HG02840 (cell line): ENCODE data around the gene NRF1.
"Not testable (repeated sequence)": the region's sequence is repeated elsewhere in the genome, so short reads cannot be mapped to it uniquely, and the experiment has no call there.

Experiments
- ATAC-seq: cut with Tn5 transposase; IDR thresholded peaks from one replicate; pipeline ENCODE4 v1.9.1; 2021; ENCODE audit warnings: mild to moderate bottlenecking, moderate library complexity, moderate number of reproducible peaks; ENCODE audit not compliant: unreplicated experiment, low FRiP score

NRF1 gene

DNA sequence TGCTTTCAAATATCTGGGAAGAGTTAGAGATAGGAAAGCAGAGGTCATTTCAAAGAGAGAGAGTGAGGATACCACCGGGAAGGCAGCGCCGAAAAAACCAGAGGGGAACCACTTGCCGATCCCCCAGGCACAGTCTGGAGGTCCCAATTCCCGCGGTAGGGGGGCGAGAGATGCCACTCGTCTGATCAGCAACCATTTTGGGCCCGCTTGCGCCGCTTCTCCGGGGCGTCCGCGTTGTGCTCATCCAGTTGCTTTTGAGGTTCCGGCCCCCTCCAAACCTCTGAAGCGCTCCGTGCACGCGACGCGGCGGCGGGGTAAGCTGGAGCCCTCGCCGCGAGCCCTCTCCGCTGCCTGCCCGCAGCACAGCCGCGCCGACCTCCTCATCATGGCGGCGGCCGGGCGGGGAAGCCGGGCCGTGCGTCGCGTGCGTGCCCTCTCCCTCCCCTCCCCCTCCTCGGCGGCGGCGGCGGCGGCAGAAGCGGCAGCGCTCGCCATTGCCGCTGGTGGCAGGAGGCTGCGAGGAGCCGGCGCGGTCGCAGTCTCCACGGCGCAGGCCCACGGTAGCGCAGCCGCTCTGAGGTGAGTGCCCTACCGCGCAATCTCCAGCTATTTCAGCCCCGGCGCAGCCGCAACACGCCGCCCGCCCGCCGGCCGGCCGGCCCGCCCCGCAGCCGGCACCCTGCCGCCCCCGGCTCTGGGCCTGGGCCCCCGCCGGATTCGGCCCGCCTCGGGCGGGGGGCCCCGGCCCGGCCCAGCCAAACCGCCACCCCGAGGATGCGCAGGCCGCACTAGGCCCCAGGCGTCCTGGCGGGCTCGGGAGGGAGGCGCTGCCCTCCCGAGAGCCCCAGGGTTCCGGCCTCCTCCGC lies at the start of gene NRF1:
Gene NRF1, plus strand, starts transcription at position 475 of the 866 bp plus-strand sequence. CDS start 45,632 bp downstream, outside the sequence.
- peak; percentile 77 for ATAC-seq

DNA sequence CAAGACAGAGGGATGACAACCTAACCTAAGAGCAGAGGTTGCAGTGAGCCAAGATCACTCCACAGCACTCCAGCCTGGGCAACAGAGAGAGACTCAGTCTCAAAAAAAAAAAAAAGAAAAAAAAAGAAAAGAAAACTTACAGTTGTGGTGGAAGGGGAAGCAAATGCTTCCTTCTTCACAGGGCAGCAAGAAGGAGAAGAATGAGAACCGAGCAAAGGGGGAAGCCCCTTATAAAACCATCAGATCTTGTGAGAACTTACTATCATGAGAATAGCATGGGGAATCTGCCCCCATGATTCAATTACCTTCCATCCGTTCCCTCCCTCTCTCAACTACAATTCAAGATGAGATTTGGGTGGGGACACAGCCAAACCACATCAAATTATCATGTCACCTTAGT lies 45.2 kb upstream of the NRF1 start:
- ATAC-seq: not testable (repeated sequence)

DNA sequence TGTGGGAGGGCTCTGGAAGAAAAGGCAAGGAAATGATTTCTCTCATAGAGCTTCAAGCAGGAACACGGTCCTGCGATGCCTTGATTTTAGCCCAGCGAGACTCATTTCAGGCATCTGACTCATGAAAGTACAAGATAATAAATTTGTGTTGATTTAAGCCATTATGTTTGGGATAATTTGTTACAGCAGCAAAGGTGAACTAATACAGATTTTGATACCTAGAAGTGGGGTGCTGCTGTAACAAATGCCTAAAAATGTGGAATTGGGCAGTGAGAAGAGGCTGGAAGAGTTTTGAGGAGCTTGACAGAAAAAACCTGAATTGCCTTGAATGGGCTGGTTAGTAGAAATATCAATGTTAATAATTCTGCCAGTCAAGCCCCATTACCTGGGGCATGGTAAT lies 44.1 kb upstream of the NRF1 start:
- no peak for ATAC-seq

DNA sequence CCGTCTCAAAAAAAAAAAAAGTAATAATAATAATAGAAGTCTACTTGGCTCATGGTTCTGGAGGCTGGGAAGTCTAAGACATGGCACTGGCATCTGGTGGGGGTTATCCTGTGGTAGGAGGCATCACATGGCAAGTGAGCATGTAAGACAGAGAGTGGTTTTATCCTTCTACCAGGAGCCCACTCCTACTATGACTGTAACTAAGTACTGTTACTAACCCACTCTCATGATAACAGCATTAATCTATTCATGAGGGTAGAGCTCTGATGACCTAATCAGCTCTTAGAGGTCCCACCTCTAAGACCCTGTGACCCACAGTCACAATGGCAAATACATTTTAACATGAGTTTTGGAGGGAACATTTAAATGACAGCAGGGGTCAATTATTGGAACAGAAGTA lies 43.3 kb upstream of the NRF1 start:
- no peak for ATAC-seq

DNA sequence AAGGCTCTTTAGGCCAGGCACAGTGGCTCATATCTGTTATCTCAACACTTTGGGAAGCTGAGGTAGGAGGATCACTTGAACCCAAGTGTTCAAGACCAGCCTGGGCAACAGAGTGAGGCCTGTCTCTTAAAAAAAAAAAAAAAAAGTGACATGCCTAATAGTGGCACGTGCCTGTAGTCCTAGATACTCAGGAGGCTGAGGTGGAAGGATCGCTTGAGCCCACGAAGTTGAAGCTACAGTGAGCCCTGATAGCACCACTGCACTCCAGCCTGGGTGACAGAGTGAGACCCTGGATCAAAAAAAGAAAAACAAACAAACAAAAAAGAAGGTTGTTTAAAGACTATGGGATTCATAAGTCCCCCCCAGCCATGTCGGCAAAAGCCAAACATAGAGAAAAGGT lies 42.2 kb upstream of the NRF1 start:
- ATAC-seq: no peak

DNA sequence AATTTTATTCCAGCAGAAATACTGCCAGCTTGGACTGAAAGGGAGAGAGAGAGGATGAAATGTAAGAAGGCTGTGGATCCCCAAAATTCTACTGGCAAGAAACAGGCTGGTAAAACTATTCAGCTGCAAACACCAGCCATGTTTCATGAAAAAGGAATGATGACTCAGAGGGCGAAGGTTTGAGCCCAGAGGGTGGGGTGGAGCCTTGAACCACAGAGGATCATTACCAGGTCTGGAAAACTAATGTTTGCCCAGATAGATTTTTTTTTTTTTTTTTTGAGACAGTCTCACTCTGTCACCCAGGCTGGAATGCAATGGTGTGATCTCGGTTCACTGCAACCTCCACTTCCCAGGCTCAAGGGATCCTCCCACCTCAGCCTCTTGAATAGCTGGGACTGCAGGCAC lies 41.7 kb upstream of the NRF1 start:
- ATAC-seq: no peak

DNA sequence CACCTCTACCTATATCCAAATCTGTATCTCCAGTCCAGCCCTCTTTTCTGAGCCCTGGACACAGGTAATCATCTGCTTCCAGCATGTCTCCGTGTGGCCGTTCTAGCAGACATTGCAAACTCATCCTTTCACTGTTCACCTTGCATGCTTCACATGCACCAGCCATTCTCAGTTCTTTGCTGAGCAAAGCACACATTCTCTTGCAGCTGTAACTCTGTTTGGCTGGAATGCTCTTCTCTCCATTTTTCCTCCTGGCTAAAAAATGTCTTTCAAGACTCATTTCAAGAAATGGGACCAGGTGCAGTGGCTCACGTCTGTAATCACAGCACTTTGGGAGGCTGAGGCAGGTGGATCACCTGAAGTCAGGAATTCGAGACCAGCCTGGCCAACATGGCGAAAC lies 40.3 kb upstream of the NRF1 start:
- ATAC-seq: no peak

DNA sequence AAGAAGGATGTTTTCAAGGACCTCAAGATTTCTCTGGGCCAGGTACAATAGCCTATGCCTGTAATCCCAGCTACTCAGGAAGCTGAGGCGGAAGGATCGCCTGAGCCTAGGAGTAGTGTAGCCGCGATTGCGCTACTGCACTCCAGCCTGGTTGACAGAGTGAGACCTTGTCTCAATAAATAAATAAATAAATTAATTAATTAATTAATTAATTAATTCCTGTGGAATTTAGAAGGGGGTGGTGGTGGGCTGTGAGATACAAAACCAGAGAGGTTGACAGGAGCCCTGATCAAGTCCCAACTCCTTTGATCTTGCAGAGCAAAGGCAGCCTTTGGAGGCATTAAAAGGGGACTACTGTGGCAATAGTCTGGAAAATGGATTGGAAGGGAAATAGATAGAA lies 39.3 kb upstream of the NRF1 start:
- ATAC-seq: no peak

DNA sequence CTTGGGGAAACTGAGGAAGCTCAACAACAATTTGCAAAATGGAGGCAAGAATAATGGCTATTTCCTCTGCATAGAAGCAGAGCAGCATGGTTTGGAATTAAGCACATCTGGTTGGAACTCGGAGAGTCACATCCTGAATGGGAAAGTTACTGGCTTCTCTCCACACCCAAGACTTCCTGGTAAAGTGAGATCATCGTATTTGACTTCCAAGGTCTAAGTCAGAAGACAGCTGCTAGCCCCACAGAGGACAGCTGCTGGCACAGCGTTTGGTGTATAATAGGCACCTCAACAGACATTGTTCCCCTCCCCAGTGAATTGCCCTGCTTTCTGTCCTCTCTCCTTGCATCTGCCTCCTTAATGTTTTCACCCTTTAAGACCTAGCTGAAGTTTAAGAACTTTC lies 37.0 kb upstream of the NRF1 start:
- no peak for ATAC-seq

DNA sequence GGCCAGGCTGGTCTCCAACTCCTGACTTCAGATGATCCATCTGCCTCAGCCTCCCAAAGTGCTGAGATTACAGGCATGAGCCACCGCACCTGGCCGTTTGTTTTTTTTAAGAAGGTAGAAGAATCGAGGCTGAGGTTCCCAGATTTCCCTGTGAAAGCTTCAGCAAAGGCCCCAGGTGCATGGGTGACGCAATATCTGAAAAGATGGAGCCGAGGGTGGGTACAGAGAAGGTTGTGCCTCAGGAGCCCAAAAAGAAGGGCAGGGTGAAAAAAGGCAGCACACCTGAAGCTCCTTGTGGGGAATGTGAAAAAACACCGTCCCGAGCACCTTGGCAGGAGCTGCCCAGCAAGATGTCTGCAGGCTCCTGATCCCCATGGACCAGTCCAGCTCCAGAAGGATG lies 35.8 kb upstream of the NRF1 start:
- ATAC-seq: no peak

DNA sequence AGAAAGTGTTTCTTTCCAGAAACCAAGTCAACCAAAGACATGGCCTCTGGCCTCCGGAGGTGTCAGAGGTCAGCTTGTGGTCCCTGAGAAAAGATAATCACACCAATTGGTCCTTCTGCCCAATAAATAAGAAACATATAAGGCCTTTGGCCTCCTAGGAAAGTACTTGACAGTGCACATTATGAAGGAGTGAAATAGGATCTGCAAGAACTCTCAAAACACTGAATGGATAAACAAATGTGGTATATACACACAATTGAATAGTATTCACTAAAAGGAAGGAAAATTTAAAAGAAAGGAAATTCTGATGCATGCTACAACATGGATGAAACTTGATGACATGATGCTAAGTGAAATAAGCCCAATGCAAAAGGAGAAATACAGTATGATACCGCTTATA lies 35.4 kb upstream of the NRF1 start:
- ATAC-seq: no peak

DNA sequence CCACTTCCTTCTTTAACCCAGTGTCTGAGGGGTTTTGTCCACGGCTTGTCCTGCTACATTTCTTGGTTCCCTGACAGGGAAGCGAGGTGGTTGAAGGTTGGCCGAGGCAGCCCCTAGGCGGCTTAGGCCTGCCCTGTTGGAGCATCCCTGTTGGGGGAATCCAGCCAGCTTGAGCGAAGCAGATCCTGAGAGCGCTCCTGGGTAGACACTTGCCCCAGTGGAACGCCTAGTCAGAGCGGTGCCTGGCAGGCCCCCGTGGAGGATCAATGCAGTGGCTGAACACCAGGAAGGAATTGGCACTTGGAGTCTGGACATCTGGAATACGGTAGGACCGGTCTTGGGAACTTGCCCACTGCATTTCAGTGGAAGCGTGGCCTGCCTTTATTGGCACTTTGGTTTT lies 32.7 kb upstream of the NRF1 start:
- no peak for ATAC-seq

DNA sequence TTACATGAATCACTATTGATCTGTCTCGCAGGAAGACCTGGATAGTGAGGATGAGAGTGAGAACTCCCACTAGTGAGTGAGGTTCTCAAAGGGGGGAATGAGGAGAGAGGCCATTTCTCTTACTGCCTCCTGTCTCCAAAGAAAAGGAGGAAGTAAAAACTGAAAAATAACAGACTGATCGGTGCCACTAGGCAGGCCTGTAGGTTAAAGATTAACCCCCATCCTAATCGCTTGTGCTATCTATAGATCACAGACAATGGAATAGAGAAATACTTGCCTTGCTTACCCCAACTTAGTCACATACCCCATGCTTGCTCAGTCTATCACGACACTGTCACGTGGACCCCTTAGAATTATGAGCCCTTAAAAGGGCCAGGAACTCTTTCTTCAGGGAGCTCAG lies 25.3 kb upstream of the NRF1 start:
- not testable (repeated sequence) for ATAC-seq

DNA sequence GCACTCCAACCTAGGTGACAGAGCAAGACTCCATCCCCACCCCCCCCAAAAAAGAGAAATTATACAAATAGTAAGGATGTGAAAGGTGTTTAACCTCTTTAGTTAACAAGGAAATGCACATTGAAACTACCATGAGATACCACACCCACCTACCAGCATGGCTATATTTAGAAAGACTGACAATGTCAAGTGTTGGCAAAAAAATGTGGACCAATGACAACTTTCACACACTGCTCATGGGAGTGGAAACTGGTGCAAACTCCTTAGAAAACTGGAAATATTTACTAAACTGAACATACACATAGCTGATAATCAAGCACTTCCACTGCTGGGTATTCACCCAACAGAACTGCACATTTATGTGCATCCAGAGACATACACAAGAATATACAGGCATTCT lies 23.3 kb upstream of the NRF1 start:
- ATAC-seq: no peak

DNA sequence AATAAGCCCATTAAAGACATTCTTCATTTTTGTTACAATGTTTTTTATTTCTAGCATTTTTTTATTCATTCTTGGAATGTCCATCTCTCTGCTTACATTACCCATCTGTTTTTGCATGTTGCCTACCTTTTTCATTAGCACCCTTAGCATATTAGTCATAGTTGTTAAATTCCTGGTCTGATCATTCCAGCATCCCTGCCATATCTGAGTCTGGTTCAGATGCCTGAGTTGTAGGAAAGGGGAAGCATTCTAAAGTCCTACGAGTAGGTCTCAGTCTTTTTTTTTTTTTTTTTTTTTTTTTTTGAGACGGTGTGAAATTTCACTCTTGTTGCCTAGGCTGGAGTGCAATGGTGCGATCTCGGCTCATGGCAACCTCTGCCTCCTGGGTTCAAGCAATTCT lies 19.7 kb upstream of the NRF1 start:
- ATAC-seq: no peak

DNA sequence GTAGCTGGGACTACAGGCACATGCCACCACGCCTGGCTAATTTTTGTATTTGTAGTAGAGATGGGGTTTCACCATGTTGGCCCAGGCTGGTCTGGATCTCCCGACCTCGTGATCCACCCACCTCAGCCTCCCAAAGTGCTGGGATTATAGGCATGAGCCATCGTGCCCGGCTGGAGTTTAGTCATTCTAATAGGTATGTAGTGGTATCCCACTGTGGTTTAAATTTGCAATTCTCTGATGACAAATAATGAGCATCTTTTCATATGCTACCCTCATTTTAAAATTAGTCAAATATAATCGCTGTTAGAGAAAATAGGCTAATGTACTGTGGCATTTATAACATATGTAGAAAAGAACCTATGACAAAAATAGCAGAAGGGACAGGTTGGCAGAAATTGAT lies 15.1 kb upstream of the NRF1 start:
- ATAC-seq: not testable (repeated sequence)

DNA sequence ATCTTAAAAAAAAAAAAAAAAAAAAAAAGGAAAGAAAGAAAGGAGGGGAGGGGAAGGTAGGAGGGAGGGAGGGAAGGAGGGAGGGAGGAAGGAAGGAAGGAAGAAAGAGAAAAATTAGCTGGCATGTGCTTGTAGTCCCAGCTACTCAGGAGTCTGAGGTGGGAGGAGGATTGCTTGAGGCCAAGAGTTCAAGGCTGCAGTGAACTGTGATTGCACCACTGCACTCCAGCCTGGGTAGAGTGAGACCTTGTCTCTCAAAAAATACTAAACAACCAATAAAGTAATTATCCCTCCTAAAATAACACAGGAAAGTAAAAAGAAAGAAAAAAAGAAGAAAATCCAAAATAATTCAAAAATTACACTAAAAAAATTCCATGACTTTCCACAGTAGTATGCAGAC lies 13.8 kb upstream of the NRF1 start:
- no peak for ATAC-seq

DNA sequence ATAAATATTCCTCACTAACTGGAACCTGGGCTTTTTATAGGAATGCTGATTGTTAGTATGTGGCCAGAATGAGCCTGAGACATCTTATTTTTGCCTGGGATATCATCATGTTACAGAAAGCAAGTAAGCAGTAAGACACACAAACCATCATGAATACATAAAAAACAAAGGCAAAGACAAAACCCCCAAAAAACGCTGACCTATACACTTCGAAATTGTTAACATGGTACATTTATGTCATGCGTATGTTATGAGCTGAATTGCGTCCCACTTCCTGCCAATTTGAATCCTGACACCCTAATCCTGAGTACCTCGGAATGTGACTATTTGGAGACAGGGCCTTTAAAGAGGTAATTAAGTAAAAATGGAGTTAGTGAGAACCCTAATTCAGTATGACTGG lies 12.3 kb upstream of the NRF1 start:
- no peak for ATAC-seq

DNA sequence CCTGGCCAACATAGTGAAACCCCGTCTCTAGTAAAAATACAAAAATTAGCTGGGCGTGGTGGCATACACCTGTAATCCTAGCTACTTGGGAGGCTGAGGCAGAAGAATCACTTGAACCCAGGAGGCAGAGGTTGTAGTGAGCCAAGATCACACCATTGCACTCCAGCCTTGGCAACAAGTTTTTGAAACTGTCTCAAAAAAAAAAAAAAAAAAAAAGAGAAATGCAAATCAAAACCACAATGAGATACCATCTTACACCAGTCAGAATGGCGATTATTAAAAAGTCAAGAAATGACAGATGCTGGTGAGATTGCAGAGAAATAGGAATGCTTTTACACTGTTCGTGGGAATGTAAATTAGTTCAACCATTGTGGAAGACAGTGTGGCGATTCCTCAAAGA lies 7.9 kb upstream of the NRF1 start:
- ATAC-seq: not testable (repeated sequence)

DNA sequence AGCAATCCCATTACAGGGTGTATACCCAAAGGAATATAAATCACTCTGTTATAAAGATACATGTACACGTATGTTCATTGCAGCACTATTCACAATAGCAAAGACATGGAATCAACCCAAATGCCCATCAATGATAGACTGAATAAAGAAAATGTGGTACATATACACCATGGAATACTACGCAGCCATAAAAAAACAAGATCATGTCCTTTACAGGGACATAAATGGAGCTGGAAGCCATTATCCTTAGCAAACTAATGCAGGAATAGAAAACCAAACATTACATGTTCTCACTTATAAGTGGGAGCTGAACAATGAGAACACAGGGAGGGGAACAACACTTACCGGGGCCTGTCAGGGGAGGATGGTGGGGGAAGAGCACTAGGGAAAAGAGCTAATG lies 7.5 kb upstream of the NRF1 start:
- not testable (repeated sequence) for ATAC-seq

DNA sequence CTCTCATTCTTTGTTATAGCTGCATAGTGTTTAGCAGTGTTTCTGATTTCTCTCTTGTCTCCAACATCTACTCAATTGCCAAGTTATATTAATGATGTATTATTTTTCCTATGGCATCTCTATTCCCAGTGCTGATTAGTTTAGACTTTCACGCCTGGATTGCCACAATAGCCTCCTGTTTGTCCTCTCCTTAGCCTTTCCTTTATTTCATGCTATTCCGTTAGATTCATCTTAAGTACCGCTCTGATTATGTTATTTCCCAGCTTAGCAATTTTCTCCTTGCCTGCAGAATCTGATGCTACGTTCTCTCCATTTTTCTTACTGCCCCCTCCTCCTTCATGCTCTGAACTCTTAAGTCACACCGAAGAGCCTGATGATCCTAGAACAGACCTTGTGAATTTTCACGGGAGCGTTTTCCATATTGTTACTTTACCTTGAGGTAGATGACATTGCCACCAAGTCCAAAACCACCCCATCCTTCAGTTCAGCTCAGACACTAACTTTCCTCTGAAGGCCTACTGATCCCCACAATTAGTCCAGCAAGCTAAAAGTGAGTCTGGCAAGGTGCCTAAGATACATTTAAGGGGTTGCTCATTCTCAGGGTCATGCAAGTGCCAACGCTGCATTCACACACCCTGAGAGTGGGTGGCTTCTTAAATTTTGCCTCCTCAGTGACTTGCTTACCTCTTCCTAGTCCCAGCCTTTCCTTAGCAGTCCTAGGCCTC lies 6.6 kb upstream of the NRF1 start:
- ATAC-seq: no peak
